Measurements from ENCODE around the gene UBE2V1.

DNA sequence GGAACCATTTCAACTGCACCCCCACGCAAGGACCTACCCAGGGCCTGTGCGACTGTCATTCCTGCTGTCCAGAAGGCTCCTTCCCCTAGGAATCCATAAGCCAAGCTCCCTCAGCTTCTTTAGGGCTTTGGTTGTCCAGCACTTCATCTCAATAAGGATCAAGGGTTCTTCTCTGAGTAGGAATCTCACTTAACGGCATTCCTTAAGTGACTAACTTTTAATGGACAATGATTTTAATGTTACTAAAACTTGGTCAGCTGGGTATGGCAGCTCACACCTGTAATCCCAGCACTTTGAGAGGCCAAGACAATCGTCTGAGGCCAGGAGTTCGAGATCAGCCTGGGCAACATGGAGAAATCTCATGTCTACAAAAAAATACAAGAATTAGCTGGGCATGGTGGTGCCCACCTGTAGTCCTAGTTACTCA lies 13.4 kb downstream of the UBE2V1 start:
- TF ChIP-seq, protein P1, sequence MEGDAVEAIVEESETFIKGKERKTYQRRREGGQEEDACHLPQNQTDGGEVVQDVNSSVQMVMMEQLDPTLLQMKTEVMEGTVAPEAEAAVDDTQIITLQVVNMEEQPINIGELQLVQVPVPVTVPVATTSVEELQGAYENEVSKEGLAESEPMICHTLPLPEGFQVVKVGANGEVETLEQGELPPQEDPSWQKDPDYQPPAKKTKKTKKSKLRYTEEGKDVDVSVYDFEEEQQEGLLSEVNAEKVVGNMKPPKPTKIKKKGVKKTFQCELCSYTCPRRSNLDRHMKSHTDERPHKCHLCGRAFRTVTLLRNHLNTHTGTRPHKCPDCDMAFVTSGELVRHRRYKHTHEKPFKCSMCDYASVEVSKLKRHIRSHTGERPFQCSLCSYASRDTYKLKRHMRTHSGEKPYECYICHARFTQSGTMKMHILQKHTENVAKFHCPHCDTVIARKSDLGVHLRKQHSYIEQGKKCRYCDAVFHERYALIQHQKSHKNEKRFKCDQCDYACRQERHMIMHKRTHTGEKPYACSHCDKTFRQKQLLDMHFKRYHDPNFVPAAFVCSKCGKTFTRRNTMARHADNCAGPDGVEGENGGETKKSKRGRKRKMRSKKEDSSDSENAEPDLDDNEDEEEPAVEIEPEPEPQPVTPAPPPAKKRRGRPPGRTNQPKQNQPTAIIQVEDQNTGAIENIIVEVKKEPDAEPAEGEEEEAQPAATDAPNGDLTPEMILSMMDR (IDR thresholded peaks at IDR 0.05; ENCODE audit: extremely low read depth in 1 of 2, insufficient read depth in 1 of 2, low read depth in 1 of 2, low read length in 2 of 2) = no peak
- TF ChIP-seq POLR2AphosphoS5 (IDR thresholded peaks at IDR 0.05; ENCODE audit: insufficient read depth, low read depth, low read length) = no peak

All from endothelial cell of umbilical vein (primary cell).